Measurements from ENCODE around the gene DNAJA1.

DNA sequence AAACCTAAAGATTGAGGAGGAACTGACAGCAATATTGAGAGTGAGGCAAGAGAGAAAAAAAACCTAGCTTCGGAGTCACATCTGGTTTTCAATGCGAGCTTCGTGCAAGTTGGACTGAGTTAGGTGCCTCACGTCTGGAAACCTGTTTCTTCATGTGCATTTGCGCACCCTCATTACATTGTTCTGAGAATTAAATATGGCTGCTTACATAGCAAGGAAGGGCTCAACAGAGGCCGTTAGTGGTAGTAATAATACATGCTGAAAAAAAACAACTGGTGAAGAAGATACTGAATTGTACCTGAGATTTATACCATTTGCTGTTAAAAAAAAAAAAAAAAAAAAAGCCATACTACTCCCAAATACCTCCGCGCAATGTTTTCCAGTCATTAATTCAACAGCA is 18.6 kb downstream of the DNAJA1 start:
- no peak for TF ChIP-seq EGR1 (IDR thresholded peaks at IDR 0.05; ENCODE audit: low read depth in 2 of 2)
- TF ChIP-seq, protein P1, sequence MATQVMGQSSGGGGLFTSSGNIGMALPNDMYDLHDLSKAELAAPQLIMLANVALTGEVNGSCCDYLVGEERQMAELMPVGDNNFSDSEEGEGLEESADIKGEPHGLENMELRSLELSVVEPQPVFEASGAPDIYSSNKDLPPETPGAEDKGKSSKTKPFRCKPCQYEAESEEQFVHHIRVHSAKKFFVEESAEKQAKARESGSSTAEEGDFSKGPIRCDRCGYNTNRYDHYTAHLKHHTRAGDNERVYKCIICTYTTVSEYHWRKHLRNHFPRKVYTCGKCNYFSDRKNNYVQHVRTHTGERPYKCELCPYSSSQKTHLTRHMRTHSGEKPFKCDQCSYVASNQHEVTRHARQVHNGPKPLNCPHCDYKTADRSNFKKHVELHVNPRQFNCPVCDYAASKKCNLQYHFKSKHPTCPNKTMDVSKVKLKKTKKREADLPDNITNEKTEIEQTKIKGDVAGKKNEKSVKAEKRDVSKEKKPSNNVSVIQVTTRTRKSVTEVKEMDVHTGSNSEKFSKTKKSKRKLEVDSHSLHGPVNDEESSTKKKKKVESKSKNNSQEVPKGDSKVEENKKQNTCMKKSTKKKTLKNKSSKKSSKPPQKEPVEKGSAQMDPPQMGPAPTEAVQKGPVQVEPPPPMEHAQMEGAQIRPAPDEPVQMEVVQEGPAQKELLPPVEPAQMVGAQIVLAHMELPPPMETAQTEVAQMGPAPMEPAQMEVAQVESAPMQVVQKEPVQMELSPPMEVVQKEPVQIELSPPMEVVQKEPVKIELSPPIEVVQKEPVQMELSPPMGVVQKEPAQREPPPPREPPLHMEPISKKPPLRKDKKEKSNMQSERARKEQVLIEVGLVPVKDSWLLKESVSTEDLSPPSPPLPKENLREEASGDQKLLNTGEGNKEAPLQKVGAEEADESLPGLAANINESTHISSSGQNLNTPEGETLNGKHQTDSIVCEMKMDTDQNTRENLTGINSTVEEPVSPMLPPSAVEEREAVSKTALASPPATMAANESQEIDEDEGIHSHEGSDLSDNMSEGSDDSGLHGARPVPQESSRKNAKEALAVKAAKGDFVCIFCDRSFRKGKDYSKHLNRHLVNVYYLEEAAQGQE (IDR thresholded peaks at IDR 0.05): no peak
- TF ChIP-seq, protein P2, sequence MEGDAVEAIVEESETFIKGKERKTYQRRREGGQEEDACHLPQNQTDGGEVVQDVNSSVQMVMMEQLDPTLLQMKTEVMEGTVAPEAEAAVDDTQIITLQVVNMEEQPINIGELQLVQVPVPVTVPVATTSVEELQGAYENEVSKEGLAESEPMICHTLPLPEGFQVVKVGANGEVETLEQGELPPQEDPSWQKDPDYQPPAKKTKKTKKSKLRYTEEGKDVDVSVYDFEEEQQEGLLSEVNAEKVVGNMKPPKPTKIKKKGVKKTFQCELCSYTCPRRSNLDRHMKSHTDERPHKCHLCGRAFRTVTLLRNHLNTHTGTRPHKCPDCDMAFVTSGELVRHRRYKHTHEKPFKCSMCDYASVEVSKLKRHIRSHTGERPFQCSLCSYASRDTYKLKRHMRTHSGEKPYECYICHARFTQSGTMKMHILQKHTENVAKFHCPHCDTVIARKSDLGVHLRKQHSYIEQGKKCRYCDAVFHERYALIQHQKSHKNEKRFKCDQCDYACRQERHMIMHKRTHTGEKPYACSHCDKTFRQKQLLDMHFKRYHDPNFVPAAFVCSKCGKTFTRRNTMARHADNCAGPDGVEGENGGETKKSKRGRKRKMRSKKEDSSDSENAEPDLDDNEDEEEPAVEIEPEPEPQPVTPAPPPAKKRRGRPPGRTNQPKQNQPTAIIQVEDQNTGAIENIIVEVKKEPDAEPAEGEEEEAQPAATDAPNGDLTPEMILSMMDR (IDR thresholded peaks at IDR 0.05; ENCODE audit: low read depth, low read length, missing input control): no peak
- TF ChIP-seq, protein P3, sequence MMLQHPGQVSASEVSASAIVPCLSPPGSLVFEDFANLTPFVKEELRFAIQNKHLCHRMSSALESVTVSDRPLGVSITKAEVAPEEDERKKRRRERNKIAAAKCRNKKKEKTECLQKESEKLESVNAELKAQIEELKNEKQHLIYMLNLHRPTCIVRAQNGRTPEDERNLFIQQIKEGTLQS (IDR thresholded peaks at IDR 0.05): no peak
- TF ChIP-seq, protein P4, sequence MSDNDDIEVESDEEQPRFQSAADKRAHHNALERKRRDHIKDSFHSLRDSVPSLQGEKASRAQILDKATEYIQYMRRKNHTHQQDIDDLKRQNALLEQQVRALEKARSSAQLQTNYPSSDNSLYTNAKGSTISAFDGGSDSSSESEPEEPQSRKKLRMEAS (IDR thresholded peaks at IDR 0.05): no peak

All from liver (tissue), 3 donors.